Islet of Langerhans (tissue), 1 donor: ENCODE results near the gene ACTL6B.
"Not testable (repeated sequence)": the region's sequence is repeated elsewhere in the genome, so short reads cannot be mapped to it uniquely, and the experiment has no call there.

ENCODE experiments used
- FAIRE-seq: peaks from one replicate; lab custom pipeline; 2011; peaks lifted over from hg19 to GRCh38; lab: Jason Lieb, UNC

The ACTL6B gene

GRCh38 chr7:100671353-100672327, 15.4 kb upstream of the ACTL6B start:
- no peak for FAIRE-seq

DNA sequence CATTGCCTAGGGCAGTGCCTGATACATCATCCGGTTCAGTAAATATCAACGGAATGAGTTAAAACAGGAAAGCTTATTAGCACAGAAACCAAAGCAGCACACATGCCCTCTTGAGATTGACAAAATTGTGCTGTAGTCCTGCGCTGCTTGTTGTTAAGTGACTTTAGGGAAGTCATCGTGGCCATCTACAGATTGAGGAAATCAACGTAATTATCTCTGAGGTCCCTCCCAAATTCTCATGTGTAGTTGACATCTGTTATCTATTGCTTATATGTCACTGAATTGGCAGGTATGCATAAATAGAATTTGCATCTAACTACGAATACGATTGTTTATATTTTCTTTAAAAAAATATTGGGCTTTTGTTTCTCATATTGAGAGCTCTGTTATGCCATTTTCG, 13.8 kb upstream of the ACTL6B start:
- FAIRE-seq = no peak

- not testable (repeated sequence) for FAIRE-seq
Observed at GRCh38 chr7:100669106-100669505, 12.9 kb upstream of the ACTL6B start.

- no peak for FAIRE-seq
Observed at GRCh38 chr7:100668069-100668449, 11.8 kb upstream of the ACTL6B start.

DNA sequence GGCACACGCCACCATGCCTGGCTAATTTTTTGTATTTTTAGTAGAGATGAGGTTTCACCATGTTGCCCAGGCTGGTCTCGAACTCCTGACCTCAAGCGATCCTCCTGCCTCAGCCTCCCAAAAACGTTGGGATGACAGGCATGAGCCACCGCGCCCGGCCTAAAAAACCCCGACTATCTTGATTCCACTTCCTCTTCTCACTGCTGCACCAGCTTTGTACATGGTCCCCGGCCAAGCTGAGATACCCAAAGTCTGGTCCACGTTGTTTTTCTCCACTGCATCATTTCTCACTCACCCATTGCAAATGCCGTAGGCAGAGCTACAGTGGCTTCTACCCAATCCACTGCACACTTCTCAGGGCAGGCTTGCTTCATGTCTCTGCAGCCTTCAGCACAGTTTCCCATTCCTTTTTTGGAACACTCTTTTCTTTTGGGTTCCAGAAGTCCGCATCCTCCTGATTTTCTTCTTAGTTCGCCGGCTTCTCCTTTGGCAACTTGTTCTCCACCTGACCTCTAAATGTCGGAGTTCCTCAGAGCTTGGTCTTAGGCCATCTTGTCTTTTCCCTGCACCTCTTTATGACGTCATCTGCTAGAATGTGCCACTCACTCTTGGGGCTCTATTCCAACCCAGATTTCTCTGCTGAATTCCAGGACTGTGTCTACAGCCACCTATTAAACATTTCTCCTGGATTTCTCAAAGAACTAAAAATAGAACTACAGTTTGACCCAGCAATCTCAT, 11.3 kb upstream of the ACTL6B start:
- FAIRE-seq = no peak

DNA sequence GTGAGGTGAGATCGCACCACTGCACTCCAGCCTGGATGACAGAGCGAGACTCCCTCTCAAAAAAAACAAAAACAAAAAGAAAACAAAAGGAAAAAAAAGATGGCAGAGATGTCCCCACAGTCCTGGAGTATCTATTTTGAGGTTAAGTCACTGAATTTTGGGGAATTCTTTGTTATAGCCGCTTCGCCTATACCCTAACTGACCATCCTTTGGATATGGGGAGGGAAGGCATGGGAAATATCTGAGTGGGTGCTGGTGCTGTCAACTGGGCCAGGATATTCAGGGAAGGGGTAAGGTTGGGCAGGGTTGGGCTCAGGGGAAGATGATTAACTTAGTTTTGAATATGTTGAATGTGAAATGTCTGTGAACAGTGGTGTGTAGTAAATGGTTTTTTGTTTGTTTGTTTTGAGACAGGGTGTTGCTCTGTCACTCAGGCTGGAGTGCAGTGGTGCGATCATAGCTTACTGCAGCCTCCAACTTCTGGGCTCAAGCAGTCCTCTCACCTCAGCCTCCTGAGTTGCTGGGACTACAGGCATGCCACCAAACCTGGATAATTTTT, 9.0 kb upstream of the ACTL6B start:
- no peak for FAIRE-seq

- not testable (repeated sequence) for FAIRE-seq
Observed at GRCh38 chr7:100662194-100662776, 6.0 kb upstream of the ACTL6B start.

GRCh38 chr7:100654908-100655831, 1.1 kb downstream of the ACTL6B start:
- no peak for FAIRE-seq

GRCh38 chr7:100649826-100650565, 6.3 kb downstream of the ACTL6B start:
- no peak for FAIRE-seq

DNA sequence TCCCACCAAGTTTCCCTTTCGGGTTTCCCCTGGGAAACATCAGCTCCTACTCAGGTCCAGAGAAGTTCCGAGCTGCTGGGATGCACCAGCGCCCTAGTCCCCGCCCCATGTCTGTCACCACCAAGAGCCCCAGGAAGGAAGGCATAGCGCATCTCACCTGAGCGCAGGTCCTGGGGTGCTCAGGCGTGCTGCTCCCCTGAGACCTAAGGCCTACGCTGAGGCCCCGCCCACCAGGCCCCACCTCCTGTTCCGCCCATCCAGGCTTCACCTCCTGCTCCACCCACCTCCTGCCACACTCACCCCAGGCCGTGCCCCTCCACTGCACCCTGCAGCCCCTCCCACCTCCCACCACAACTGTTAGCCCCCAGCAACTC, 13.7 kb downstream of the ACTL6B start:
- FAIRE-seq = no peak

GRCh38 chr7:100641860-100642533, 14.3 kb downstream of the ACTL6B start:
- FAIRE-seq = no peak

GRCh38 chr7:100641463-100641859, 14.8 kb downstream of the ACTL6B start, which contains the start of gene TFR2:
Gene TFR2 (minus strand): TSS chr7:100641552. CDS start chr7:100641509, 43 bp downstream.
- FAIRE-seq = no peak

GRCh38 chr7:100640517-100641440, 15.5 kb downstream of the ACTL6B start:
- no peak for FAIRE-seq

- no peak for FAIRE-seq
Observed at GRCh38 chr7:100639995-100640516, 16.2 kb downstream of the ACTL6B start.

GRCh38 chr7:100632951-100633717, 23.1 kb downstream of the ACTL6B start:
- FAIRE-seq = no peak

GRCh38 chr7:100630066-100630465, 26.2 kb downstream of the ACTL6B start:
- FAIRE-seq = no peak

DNA sequence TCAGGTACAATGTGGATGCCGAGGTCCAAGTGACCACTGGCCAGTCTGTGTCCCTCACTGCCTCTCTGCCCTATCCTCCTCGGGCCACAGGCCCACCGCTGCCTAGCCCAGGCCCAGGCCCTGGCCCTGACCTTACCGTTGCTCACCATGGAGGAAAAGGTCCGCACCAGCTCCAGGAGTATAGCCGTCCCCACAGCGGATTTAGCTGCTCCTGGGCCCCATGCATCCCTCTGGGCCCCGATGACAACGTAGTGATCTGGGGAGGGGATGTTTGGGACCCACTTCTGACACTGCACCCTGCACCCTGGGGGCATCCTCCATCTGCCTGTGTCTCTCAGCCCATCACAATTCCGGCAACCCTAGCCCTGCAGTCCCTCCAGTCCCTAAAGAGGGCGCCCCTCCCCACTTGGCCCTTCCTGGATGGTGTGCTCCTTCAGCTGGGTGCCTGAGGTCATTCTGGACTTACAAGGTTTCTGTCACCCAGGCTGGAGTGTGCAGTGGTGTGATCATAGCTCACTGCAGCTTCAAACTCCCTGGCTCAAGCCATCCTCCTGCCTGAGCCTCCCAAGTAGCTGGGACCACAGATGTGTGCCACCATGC, 27.0 kb downstream of the ACTL6B start:
- FAIRE-seq = no peak

DNA sequence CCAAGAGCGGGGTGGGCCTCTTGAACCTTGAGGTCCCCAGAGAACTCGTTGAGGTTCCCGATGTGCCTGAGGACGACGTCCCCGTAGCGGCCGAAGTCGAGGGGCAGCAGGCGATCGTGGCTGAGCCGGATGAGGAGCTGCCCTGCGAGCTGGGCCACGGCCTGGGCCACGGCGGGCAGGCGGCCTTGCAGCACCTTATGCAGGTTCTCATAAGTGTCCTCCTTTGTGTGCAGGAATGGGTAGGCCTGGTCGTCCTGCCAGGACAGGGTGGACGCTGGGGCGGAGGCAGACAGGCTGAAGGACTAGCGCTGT, 29.1 kb downstream of the ACTL6B start:
- no peak for FAIRE-seq
